GM18867 (cell line): ENCODE results near the gene ALK.

ENCODE experiments used
- ATAC-seq: cut with Tn5 transposase; IDR thresholded peaks from one replicate; pipeline ENCODE4 v1.9.1; 2021; ENCODE audit warnings: mild to moderate bottlenecking, moderate library complexity; ENCODE audit not compliant: unreplicated experiment

Gene ALK

DNA sequence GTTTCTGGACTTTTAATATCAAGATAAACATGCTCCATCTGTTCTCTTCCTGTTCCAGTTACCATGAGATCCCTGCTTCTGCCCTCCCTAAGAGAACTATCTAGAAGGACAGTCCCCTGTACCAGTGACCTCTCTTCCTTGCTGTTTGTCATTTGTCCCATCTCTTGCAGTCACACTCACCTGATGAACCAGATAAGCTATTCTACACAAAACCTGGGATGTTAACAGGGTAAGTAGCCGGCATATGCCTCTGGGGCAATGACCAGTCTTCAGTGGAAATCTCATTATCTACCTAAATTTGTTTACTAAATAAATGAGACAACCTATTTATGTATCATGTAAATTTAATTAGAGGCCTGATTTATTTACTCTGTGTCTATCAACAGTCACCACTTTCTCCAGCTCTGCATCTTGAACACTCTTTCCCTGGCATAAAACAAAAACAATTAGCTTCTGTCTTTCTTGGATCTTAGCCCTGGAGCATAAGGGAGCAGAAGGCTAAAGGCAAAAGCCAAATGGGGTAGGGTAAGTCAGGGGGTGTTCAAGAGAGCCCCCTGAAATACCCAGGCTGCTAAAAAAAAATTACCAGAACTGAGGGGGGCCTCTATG lies 337.7 kb downstream of the ALK start:
- ATAC-seq: no peak

- no peak for ATAC-seq
These were observed 338.3 kb downstream of the ALK start for GRCh38 chr2:29583104-29583503.

DNA sequence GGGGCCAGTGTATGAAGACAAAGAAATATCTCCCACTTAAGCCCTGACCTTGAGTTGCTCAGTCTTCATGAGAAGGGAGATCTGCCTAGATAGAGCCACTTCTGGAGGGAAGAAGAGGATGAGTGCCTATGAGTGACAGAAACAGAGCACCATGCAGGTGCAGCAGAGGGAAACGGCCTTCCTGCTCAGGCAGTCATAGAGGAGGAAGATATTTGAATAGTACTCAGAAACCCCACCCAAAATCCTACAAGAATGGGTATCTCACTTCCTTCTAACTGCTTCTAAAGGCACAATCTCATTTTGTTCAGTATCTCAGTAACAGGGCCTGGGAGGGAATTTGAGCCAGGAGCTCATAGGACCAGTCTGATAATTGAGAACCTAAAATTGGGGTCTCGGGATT lies 339.3 kb downstream of the ALK start:
- no peak for ATAC-seq

DNA sequence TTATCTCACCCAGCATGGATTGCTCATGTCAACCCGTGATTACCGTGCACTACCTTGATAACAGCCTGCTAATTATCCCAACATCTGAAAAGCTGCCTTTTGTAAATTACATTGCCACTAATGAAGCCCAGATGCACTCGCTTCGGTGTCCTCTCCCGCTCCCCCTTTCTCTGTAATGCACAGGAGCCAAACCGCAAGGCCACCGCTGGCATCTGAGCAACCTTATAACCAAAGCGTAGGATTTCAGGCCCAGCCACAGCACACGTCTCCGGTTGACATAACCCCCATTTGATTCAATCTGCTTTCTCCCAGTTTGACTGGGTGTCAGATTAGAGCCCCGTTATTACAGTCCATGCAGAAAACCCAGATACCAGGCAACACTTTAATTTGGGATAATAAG lies 341.2 kb downstream of the ALK start:
- no peak for ATAC-seq

- ATAC-seq: no peak
These were observed 341.8 kb downstream of the ALK start for GRCh38 chr2:29579495-29580169.

GRCh38 chr2:29578084-29578598 lies 343.2 kb downstream of the ALK start:
- no peak for ATAC-seq

GRCh38 chr2:29576231-29576630 lies 345.2 kb downstream of the ALK start:
- ATAC-seq: no peak

DNA sequence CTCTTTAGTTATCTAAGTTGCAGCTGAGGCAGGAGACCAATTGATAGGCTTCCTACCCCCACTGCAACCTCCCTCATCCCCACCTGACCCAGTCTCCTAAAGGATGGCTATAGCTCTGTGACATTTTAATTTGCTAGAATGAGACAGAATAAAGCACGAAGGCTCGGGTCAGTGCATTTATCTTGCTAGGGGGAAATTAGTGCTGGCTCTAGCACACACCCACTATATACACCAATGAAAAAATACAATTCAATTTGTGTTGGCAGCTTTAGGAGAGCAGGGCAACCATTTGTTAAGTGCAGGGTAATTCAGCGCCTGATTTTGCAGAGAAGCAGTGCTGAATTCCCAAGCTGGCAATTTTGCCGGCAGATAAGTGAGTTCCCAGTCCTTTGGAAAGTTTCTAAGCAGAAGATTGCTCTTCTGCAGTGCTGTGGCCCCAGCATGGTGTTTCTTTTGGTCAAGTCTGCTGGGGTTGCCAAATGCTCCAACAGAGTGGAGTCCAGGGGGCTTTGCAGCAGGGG lies 346.0 kb downstream of the ALK start:
- no peak for ATAC-seq

DNA sequence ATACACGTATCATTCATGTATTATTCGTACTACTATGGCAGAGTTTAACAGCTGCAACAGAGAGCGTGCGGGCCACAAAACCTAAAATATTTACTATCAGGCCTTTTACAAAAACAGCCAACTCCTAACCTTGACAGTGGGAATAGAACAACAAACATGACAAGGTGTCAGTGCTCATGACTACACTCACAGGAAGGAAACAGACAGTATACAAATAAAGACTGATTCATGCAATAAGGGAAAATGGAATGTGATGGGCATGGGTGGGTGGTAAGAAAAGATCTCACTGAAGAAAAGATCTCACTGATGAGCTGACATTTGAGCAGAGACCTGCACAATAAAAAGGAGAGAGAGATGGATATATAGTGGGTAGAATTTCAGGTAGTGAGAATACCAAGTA lies 347.8 kb downstream of the ALK start:
- no peak for ATAC-seq

- no peak for ATAC-seq
These were observed 348.2 kb downstream of the ALK start for GRCh38 chr2:29573147-29573546.

GRCh38 chr2:29570539-29570938 lies 350.8 kb downstream of the ALK start:
- no peak for ATAC-seq

- no peak for ATAC-seq
These were observed 353.4 kb downstream of the ALK start for GRCh38 chr2:29567906-29568520.

DNA sequence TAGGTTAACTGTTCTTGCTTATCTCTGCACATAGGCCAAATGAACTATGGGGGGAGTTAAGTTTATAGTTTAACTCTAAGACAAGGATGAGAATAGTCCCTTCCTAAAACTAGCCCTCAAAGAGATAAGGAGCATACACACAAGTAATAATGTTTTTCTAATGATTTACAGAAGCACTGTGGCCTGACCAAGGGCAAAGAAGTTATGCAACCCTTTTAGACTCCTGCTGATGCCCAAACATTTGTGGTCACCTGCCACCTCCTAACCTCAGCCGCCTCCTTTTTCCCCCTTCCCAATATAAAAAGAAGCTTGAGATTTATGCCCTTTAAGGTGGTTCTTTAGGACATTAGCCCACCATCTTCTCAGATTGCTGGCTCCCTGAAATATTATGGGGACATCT lies 357.7 kb downstream of the ALK start:
- ATAC-seq: no peak

DNA sequence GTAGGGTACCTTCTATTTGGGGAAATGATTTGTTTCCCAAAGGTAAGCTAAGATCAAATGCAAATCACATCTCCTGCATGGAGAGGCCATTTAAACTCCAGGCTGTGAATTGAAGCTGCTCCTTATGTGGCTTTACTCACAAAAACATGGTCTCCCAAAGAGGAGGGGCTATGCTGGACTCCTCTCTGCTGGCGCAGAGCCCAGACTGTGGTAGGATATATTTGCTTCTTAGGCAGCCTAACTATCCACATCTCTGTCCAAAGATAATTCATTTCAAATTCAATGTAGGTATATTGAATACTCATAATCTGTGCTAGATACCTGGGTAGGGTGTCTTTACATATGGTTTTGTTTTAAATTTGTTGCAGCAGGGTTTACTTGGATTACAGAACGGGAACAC lies 358.5 kb downstream of the ALK start:
- ATAC-seq: no peak

GRCh38 chr2:29562319-29562718 lies 359.1 kb downstream of the ALK start:
- ATAC-seq: no peak

GRCh38 chr2:29561628-29562027 lies 359.8 kb downstream of the ALK start:
- ATAC-seq: no peak

- no peak for ATAC-seq
These were observed 360.2 kb downstream of the ALK start for GRCh38 chr2:29561181-29561580.

- ATAC-seq: no peak
These were observed 360.8 kb downstream of the ALK start for GRCh38 chr2:29560566-29560965.

DNA sequence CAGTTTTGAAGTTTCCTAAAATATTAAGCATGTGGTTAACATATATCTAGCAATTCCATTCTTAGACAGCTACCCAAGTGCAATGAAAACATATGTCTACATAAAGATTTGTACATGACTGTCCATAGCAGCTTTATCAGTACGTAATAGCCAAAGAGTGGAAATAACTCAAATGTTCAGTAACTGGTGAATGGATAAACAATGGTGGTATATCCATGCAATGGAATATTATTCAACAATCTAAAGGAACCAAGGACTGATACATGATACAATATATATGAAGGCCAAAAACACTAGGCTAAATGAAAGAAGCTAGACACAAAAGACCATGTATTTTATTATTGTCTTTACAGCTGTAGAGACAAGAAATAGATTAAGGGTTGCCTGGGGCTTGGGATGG lies 361.4 kb downstream of the ALK start:
- ATAC-seq: no peak

GRCh38 chr2:29559578-29559977 lies 361.8 kb downstream of the ALK start:
- no peak for ATAC-seq

- no peak for ATAC-seq
These were observed 363.3 kb downstream of the ALK start for GRCh38 chr2:29558097-29558496.

GRCh38 chr2:29557268-29557667 lies 364.1 kb downstream of the ALK start:
- no peak for ATAC-seq
